Left ventricle myocardium inferior (tissue), 1 donor: ENCODE results near the gene MAGOH. TPM values are rescaled to one million over a fixed set of nuclear protein-coding genes. Genes with fewer than 3 reads are reported as not detected.

Experiments
- DNase-seq: peaks from one replicate; pipeline ENCODE4 v3.0.0-alpha.2; 2020
- H3K27ac ChIP-seq: fragments of 200-600 bp; replicated peaks from 2 replicates; pipeline ENCODE4 v1.8.0; 2021
- H3K27me3 ChIP-seq: fragments of 200-600 bp; 2 replicates; pipeline ENCODE4 v1.8.0; 2021; ENCODE audit warnings: low read depth
- H3K36me3 ChIP-seq: fragments of 200-600 bp; 2 replicates; pipeline ENCODE4 v1.8.0; 2021
- H3K4me1 ChIP-seq: fragments of 200-600 bp; 2 replicates; pipeline ENCODE4 v1.8.0; 2021
- H3K4me3 ChIP-seq: fragments of 200-600 bp; 2 replicates; pipeline ENCODE4 v1.8.0; 2021; ENCODE audit warnings: mild to moderate bottlenecking, moderate library complexity
- H3K9me3 ChIP-seq: fragments of 200-600 bp; replicated peaks from 2 replicates; pipeline ENCODE4 v1.8.0; 2021
- intact Hi-C: fragments of 100-400 bp; cut with micrococcal nuclease; formaldehyde crosslinking; loops from one replicate; pipeline ENCODE4 v1.11.0; 2022
- total RNA-seq: library from RNA; stranded (reverse); fragmentation: NEBNext Ultra II Directional; extraction: Animal tissue kit (Norgen Biotek cat#: 25700); gene quantifications from one replicate; pipeline ENCODE4 v1.2.1, GENCODE V29; 2021
- TF ChIP-seq, protein P1 (sequence below): fragments of 200-600 bp; IDR thresholded peaks from 2 replicates; pipeline ENCODE4 v1.8.0; 2021; ENCODE audit warnings: antibody characterized with exemption, mild to moderate bottlenecking, borderline replicate concordance
- donor health status: DM: no; HTN: yes; CAD: no; lungs with severe emphysema.

The MAGOH gene
- total RNA-seq, 1 donor from 2014 or later: 29.5 TPM

- Histone ChIP-seq H3K4me1 (no peaks in the 10 kb centered on the region), H3K9me3 (no peaks in the 10 kb centered on the region), H3K27ac (no peak overlapping the region), H3K4me3 (no peak overlapping the region), H3K36me3 (no peaks in the 10 kb centered on the region), H3K27me3 (peaks cover 5% of the 10 kb centered on the region)
- intact Hi-C loops: no loop called here
- TF ChIP-seq, protein P1, sequence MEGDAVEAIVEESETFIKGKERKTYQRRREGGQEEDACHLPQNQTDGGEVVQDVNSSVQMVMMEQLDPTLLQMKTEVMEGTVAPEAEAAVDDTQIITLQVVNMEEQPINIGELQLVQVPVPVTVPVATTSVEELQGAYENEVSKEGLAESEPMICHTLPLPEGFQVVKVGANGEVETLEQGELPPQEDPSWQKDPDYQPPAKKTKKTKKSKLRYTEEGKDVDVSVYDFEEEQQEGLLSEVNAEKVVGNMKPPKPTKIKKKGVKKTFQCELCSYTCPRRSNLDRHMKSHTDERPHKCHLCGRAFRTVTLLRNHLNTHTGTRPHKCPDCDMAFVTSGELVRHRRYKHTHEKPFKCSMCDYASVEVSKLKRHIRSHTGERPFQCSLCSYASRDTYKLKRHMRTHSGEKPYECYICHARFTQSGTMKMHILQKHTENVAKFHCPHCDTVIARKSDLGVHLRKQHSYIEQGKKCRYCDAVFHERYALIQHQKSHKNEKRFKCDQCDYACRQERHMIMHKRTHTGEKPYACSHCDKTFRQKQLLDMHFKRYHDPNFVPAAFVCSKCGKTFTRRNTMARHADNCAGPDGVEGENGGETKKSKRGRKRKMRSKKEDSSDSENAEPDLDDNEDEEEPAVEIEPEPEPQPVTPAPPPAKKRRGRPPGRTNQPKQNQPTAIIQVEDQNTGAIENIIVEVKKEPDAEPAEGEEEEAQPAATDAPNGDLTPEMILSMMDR: no peak
- DNase-seq: no peak
These were observed 35.2 kb upstream of the MAGOH start for GRCh38 chr1:53273526-53273925.

DNA sequence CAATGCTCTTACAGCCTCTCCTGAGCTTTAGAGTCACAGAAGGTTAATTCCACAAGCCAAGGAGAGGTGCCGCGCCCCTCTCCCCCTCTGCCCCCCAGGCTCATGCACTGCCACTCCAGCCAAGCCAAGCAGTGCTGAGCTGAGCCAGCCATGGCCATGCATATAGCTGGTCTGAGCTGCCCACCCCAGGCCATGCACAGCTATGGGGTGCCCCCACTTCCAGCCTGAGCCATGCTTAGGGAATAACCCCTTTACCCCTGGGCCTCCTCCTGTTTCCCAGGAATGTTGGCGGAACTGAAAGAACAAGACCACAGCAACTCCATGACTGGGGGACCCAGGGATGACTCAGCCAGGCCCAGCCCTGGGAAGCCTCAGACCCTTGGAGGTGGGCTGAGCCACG, 34.0 kb upstream of the MAGOH start:
- Histone ChIP-seq H3K4me1 (no peaks in the 10 kb centered on the region), H3K27ac (no peak overlapping the region), H3K4me3 (no peak overlapping the region), H3K9me3 (no peaks in the 10 kb centered on the region), H3K27me3 (peaks cover 4% of the 10 kb centered on the region), H3K36me3 (no peaks in the 10 kb centered on the region)
- intact Hi-C loops: no loop called here
- TF ChIP-seq, protein P1: no peak
- no peak for DNase-seq

- Histone ChIP-seq H3K27me3 (no peaks in the 10 kb centered on the region), H3K36me3 (no peaks in the 10 kb centered on the region), H3K4me3 (no peak overlapping the region), H3K4me1 (no peaks in the 10 kb centered on the region), H3K9me3 (no peaks in the 10 kb centered on the region), H3K27ac (no peak overlapping the region)
- no peak for DNase-seq
- TF ChIP-seq, protein P1: no peak
- intact Hi-C loops: no loop called here
These were observed 33.2 kb upstream of the MAGOH start for GRCh38 chr1:53271446-53272090.

GRCh38 chr1:53270873-53271272, 32.6 kb upstream of the MAGOH start:
- DNase-seq: no peak
- no peak overlapping the region for H3K27ac ChIP-seq
- intact Hi-C loops: no loop called here
- TF ChIP-seq, protein P1: no peak
- H3K27me3 ChIP-seq: no peaks in the 10 kb centered on the region
- no peaks in the 10 kb centered on the region for H3K36me3 ChIP-seq
- H3K9me3 ChIP-seq: no peaks in the 10 kb centered on the region
- H3K4me3 ChIP-seq: no peak overlapping the region
- no peaks in the 10 kb centered on the region for H3K4me1 ChIP-seq

- no peaks in the 10 kb centered on the region for H3K4me1 ChIP-seq
- no peak for DNase-seq
- no peaks in the 10 kb centered on the region for H3K9me3 ChIP-seq
- H3K36me3 ChIP-seq: no peaks in the 10 kb centered on the region
- TF ChIP-seq, protein P1: no peak
- H3K27me3 ChIP-seq: no peaks in the 10 kb centered on the region
- no peak overlapping the region for H3K27ac ChIP-seq
- no peak overlapping the region for H3K4me3 ChIP-seq
- intact Hi-C loops: no loop called here
These were observed 31.8 kb upstream of the MAGOH start for GRCh38 chr1:53270107-53270506.

- Histone ChIP-seq H3K27ac (no peak overlapping the region), H3K4me3 (no peak overlapping the region), H3K4me1 (no peaks in the 10 kb centered on the region), H3K9me3 (no peaks in the 10 kb centered on the region), H3K27me3 (no peaks in the 10 kb centered on the region), H3K36me3 (no peaks in the 10 kb centered on the region)
- intact Hi-C loops: no loop called here
- TF ChIP-seq, protein P1: no peak
- DNase-seq: no peak
These were observed 29.4 kb upstream of the MAGOH start for GRCh38 chr1:53267761-53268160.
